HL-60 (cell line): ENCODE results near the gene PHPT1.

ENCODE experiments used
- DNase-seq, 2 experiments: peaks; one replicate each; pipeline ENCODE4 v3.0.0-alpha.2; 2010 to 2020; ENCODE audit warnings: low read depth in 1 of 2, low spot score in 1 of 2
- H3K27ac ChIP-seq: fragments of 250-450 bp; sonication (Bioruptor Pico); replicated peaks from 2 replicates; pipeline ENCODE4 v1.5.1; 2020; ENCODE audit warnings: mild to moderate bottlenecking, moderate library complexity
- H3K27me3 ChIP-seq: fragments of 250-450 bp; sonication (Bioruptor Pico); 2 replicates; pipeline ENCODE4 v1.5.1; 2021; ENCODE audit warnings: mild to moderate bottlenecking, moderate library complexity; ENCODE audit not compliant: insufficient read depth, poor library complexity, severe bottlenecking
- H3K4me3 ChIP-seq: replicated peaks from 2 replicates; pipeline ENCODE4 v1.5.1; 2011; ENCODE audit warnings: mild to moderate bottlenecking, control low read depth, low read length; ENCODE audit not compliant: insufficient read depth
- GABPA ChIP-seq: IDR thresholded peaks from 2 replicates; pipeline ENCODE4 v1.6.1; 2012; ENCODE audit warnings: low read depth
- POLR2AphosphoS5 ChIP-seq: IDR thresholded peaks from 2 replicates; pipeline ENCODE4 v1.6.1; 2012; ENCODE audit warnings: low read depth
- SPI1 ChIP-seq: IDR thresholded peaks from 2 replicates; pipeline ENCODE4 v1.6.1; 2012; ENCODE audit warnings: low read depth, mild to moderate bottlenecking, borderline replicate concordance
- TF ChIP-seq, protein P1 (sequence below): IDR thresholded peaks from 2 replicates; pipeline ENCODE4 v1.6.1; 2012; ENCODE audit warnings: low read depth; ENCODE audit not compliant: insufficient replicate concordance
- TF ChIP-seq, protein P2 (sequence below): IDR thresholded peaks from one replicate; pipeline ENCODE4 v1.5.1; 2011; ENCODE audit warnings: low read length, control low read depth, inconsistent platforms; ENCODE audit not compliant: insufficient read depth

The PHPT1 gene

DNA sequence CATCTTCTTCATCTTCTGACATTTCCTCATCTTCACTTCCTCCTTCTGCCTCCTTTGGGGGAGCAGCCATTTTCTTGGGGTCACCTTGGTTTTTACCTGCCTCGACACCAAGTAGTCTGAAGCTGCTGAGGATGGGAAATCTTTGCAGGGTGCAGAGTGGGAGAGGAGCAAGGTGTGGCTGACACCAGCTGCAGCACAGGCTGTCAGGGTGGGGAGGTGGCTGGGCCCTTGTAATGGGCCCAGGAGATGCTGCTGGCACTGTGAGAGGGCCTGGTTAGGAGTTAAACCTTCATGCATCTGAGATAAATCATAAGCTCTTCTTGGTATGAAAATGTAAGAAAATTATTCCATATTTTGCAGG lies 33.8 kb upstream of the PHPT1 start:
- H3K27ac ChIP-seq, result no peak overlapping the region
- no peak for DNase-seq
- no peak overlapping the region for H3K4me3 ChIP-seq
- TF ChIP-seq, protein P1, sequence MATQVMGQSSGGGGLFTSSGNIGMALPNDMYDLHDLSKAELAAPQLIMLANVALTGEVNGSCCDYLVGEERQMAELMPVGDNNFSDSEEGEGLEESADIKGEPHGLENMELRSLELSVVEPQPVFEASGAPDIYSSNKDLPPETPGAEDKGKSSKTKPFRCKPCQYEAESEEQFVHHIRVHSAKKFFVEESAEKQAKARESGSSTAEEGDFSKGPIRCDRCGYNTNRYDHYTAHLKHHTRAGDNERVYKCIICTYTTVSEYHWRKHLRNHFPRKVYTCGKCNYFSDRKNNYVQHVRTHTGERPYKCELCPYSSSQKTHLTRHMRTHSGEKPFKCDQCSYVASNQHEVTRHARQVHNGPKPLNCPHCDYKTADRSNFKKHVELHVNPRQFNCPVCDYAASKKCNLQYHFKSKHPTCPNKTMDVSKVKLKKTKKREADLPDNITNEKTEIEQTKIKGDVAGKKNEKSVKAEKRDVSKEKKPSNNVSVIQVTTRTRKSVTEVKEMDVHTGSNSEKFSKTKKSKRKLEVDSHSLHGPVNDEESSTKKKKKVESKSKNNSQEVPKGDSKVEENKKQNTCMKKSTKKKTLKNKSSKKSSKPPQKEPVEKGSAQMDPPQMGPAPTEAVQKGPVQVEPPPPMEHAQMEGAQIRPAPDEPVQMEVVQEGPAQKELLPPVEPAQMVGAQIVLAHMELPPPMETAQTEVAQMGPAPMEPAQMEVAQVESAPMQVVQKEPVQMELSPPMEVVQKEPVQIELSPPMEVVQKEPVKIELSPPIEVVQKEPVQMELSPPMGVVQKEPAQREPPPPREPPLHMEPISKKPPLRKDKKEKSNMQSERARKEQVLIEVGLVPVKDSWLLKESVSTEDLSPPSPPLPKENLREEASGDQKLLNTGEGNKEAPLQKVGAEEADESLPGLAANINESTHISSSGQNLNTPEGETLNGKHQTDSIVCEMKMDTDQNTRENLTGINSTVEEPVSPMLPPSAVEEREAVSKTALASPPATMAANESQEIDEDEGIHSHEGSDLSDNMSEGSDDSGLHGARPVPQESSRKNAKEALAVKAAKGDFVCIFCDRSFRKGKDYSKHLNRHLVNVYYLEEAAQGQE, result no peak
- TF ChIP-seq POLR2AphosphoS5 (no peak), GABPA (no peak), SPI1 (peak; percentile 34; the same call in 1 of the 2 replicates)
- TF ChIP-seq, protein P2, sequence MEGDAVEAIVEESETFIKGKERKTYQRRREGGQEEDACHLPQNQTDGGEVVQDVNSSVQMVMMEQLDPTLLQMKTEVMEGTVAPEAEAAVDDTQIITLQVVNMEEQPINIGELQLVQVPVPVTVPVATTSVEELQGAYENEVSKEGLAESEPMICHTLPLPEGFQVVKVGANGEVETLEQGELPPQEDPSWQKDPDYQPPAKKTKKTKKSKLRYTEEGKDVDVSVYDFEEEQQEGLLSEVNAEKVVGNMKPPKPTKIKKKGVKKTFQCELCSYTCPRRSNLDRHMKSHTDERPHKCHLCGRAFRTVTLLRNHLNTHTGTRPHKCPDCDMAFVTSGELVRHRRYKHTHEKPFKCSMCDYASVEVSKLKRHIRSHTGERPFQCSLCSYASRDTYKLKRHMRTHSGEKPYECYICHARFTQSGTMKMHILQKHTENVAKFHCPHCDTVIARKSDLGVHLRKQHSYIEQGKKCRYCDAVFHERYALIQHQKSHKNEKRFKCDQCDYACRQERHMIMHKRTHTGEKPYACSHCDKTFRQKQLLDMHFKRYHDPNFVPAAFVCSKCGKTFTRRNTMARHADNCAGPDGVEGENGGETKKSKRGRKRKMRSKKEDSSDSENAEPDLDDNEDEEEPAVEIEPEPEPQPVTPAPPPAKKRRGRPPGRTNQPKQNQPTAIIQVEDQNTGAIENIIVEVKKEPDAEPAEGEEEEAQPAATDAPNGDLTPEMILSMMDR, result no peak
- H3K27me3 ChIP-seq, result no peaks in the 10 kb centered on the region

DNA sequence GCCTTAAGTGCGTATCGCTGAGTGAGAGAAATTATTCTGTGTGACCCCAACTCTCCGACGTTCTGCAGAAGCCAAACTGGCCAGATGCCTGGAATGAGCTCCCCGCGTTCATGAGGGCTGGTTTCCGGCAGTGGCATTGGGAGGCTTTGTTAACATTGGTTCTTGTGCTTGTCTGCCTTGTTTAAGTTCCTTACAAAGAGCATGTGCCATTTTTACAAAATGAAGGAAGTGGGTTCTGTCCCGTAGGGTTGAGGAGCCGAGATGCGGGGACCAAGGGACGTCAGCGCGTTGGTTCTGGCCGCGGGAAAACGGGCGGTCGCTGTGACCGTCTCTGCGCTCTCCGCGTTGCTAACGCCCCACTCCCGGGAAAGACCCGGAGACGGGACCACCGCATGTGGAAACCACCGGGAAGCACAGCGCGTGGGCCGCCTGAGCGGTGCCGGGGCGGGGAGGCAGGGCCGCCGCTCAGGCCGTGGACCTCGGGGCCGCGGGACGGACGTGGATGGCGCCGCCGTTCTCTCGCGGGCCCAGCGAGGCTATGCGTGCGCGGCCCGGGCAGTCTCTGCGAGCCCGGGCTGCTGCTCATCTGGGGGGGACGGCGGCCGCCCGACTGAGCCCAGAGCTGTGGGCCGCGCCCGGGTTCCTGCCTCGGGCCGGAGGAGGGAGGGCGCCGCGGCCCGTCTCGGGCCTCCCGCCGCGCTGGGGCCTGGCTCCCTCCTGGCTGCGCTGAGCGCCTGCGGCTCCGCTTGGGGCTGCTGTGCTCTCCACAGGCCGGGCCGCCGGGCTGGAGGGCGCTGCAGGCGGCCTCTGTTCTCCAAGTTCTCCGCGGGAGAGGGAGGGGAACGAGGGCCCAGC lies 28.0 kb upstream of the PHPT1 start:
- H3K4me3 ChIP-seq, result no peak overlapping the region
- no peaks in the 10 kb centered on the region for H3K27me3 ChIP-seq
- no peak overlapping the region for H3K27ac ChIP-seq
- no peak for DNase-seq
- TF ChIP-seq GABPA (no peak), SPI1 (no peak)

DNA sequence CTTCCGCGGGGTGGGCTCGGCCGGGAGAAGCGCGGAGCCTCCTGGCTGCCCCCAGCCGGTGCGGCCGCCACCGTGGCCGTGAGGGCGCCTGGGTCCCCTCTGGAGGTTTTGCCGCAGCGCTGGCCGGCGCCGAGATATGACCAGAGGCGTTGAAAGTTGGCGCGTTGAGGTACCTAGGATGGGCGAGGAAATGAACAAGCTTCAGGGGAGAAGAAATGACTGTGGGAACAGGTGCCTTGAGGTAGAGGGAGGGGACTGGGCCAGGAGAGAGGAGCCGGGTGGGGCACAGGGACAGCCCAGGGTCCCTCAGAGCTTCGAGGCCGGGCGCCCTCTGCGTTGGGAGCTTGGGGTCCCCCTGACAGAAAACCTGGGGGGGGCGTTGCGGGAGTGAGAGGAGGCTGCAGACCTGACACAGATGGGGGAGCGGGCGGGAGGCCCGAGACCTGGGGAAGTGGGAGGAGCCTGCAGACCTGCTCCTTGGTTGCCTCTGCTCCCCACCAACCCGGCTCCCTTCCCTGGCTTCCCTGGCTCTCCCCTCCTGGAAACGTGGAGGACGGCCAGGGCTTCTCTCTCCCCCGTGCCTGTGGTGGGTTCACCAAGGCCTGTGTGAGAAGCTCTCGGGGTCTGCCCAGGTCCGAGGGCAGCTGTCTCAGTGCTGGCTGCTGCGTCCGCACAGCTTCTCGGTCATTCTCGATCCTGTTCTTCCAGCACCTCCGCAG lies 27.2 kb upstream of the PHPT1 start:
- Histone ChIP-seq H3K4me3 (no peak overlapping the region), H3K27ac (no peak overlapping the region), H3K27me3 (no peaks in the 10 kb centered on the region)
- DNase-seq, result no peak
- TF ChIP-seq, protein P1, result no peak
- no peak for TF ChIP-seq GABPA
- TF ChIP-seq SPI1, result no peak
- no peak for TF ChIP-seq POLR2AphosphoS5
- TF ChIP-seq, protein P2, result no peak
